K562 (cell line): ENCODE data around the gene MUSK. TPM values are rescaled to one million over a fixed set of nuclear protein-coding genes. Genes with fewer than 3 reads are reported as not detected.

Experiments used
- ATAC-seq: fragments of 200-7000 bp; cut with Tn5 transposase; 3 replicates; pipeline ENCODE4 v1.9.1; 2020; ENCODE audit warnings: moderate library complexity
- BruUV-seq: library from RNA; stranded (reverse); fragments of 400-500 nt; replicated peaks from 2 replicates; lab custom pipeline; 2021; lab: Mats Ljungman, UMichigan
- CTCF ChIA-PET: fragments of 300-600 bp; formaldehyde crosslinking; extraction: SDS; loops from one replicate; lab custom pipeline; 2021; ENCODE audit warnings: low intra/inter-chr PET ratio; lab: Yijun Ruan, JAX
- POLR2A ChIA-PET: fragments of 300-600, 350-650 bp; sonication (Branson Sonifier 250); formaldehyde crosslinking; extraction: SDS; loops from one replicate; lab custom pipeline; 2021; ENCODE audit warnings: antibody characterized with exemption, inconsistent platforms; lab: Yijun Ruan, JAX
- DNase-seq, 4 experiments: peaks; one replicate each; pipeline versions ENCODE4 v3.0.0 to v3.0.0-alpha.2; 2011 to 2018; ENCODE audit warnings: low spot score in 3 of 4, mixed read lengths in 3 of 4; ENCODE audit errors: extremely low read depth in 1 of 4
- FAIRE-seq: peaks from 2 replicates; lab custom pipeline; 2011; peaks lifted over from hg19 to GRCh38; lab: Jason Lieb, UNC
- H2AFZ ChIP-seq: 2 replicates; pipeline ENCODE4 v1.6.0; 2011; ENCODE audit warnings: low read depth, low read length, control low read depth, inconsistent platforms
- H3K27ac ChIP-seq: fragments of 200-600 bp; 3 replicates; pipeline ENCODE4 v1.8.0; 2011; ENCODE audit warnings: low read depth, mild to moderate bottlenecking, control low read depth, inconsistent platforms, low read length, moderate library complexity, mixed read lengths; ENCODE audit errors: extremely low read depth
- H3K27me3 ChIP-seq, 2 experiments: fragments of 300-600 bp in 1 of 2; 2 replicates in 1 of 2; 3 replicates in 1 of 2; pipeline versions ENCODE4 v1.6.0 to v1.8.0; 2011; ENCODE audit warnings: inconsistent platforms in 2 of 2, low read length in 2 of 2, mild to moderate bottlenecking in 1 of 2, mixed read lengths in 1 of 2, moderate library complexity in 1 of 2; ENCODE audit not compliant: control insufficient read depth in 2 of 2, insufficient read depth in 2 of 2
- H3K36me3 ChIP-seq: fragments of 300-600 bp; 3 replicates; pipeline ENCODE4 v1.8.0; 2011; ENCODE audit warnings: mild to moderate bottlenecking, low read length, inconsistent platforms; ENCODE audit not compliant: control insufficient read depth, insufficient read depth
- H3K4me1 ChIP-seq, 2 experiments: fragments of 200-600 bp in 1 of 2; replicated peaks in 1 of 2; 2 replicates in 1 of 2; 3 replicates in 1 of 2; pipeline versions ENCODE4 v1.5.1 to v1.8.0; 2011; ENCODE audit warnings: inconsistent platforms in 2 of 2, low read length in 2 of 2, mild to moderate bottlenecking in 1 of 2, mixed read lengths in 1 of 2, moderate library complexity in 1 of 2; ENCODE audit not compliant: control insufficient read depth in 2 of 2, insufficient read depth in 2 of 2
- H3K4me2 ChIP-seq: 2 replicates; pipeline ENCODE4 v1.6.1; 2011; ENCODE audit warnings: low read length, control low read depth, inconsistent platforms, mixed read lengths; ENCODE audit not compliant: insufficient read depth
- H3K4me3 ChIP-seq: fragments of 200-600 bp; sonication (generic), shearing (Covaris generic); 2 replicates; pipeline ENCODE4 v1.5.1; 2016; ENCODE audit warnings: control low read depth, inconsistent platforms
- H3K79me2 ChIP-seq: fragments of 200-600 bp; 3 replicates; pipeline ENCODE4 v1.8.0; 2011; ENCODE audit warnings: low read length, inconsistent platforms; ENCODE audit not compliant: control insufficient read depth, insufficient read depth
- H3K9ac ChIP-seq, 2 experiments: 2 replicates each; pipeline versions ENCODE4 v1.6.0 to v1.6.1; 2011; ENCODE audit warnings: low read depth in 2 of 2, low read length in 2 of 2, control low read depth in 1 of 2, inconsistent platforms in 1 of 2, mild to moderate bottlenecking in 1 of 2, mixed read lengths in 1 of 2; ENCODE audit not compliant: insufficient read depth in 1 of 2
- H3K9me1 ChIP-seq: one replicate; pipeline ENCODE4 v1.6.0; 2011; ENCODE audit warnings: inconsistent platforms, mild to moderate bottlenecking, low read length, moderate library complexity; ENCODE audit not compliant: control insufficient read depth, insufficient read depth
- H3K9me3 ChIP-seq: replicated peaks from 2 replicates; pipeline ENCODE4 v1.5.1; 2011; ENCODE audit warnings: low read depth, low read length, inconsistent platforms; ENCODE audit not compliant: control insufficient read depth, insufficient read depth
- H4K20me1 ChIP-seq: replicated peaks from 2 replicates; pipeline ENCODE4 v1.6.1; 2011; ENCODE audit warnings: low read length, inconsistent platforms, mixed read lengths; ENCODE audit not compliant: control insufficient read depth, insufficient read depth
- DLX4 ChIP-seq: fragments of 250-450 bp; sonication (Bioruptor Pico); IDR thresholded peaks from 2 replicates; pipeline ENCODE4 v1.6.1; 2021; ENCODE audit warnings: mild to moderate bottlenecking
- SREBF1 ChIP-seq: fragments of 150-350 bp; IDR thresholded peaks from 2 replicates; pipeline ENCODE4 v1.6.1; 2014; ENCODE audit warnings: antibody characterized with exemption, low read depth, low read length, borderline replicate concordance
- TFE3 ChIP-seq: fragments of 450-650 bp; formaldehyde crosslinking; IDR thresholded peaks from 2 replicates; pipeline ENCODE4 v1.4.0; 2020; ENCODE audit warnings: mild to moderate bottlenecking, mixed read lengths
- TOE1 ChIP-seq, 2 experiments: fragments of 450-650 bp in 1 of 2; sonication (generic) in 1 of 2; formaldehyde crosslinking in 1 of 2; IDR thresholded peaks; 2 replicates each; pipeline versions ENCODE4 v1.7.1 to v1.8.0; 2016 to 2022; ENCODE audit warnings: borderline replicate concordance in 2 of 2, mild to moderate bottlenecking in 2 of 2, antibody characterized with exemption in 1 of 2, inconsistent platforms in 1 of 2, low read depth in 1 of 2, missing genetic modification reagents in 1 of 2, moderate library complexity in 1 of 2
- in situ Hi-C: fragments of 300-500 bp; cut with MboI; formaldehyde crosslinking; loops from 4 replicates; pipeline ENCODE4 v1.15.0; 2018; ENCODE audit warnings: inconsistent platforms, mixed read lengths
- intact Hi-C: fragments of 100-400 bp; cut with micrococcal nuclease; formaldehyde crosslinking; loops from 2 replicates; pipeline ENCODE4 v1.14.2; 2022
- polyA plus RNA-seq, 8 experiments: library from polyadenylated mRNA; depleted of rRNA in 4 of 8; stranded (reverse) in 5 of 8; unstranded in 3 of 8; fragments of >200 nt; fragmentation: Nextera tagmentation in 2 of 8; fragmentation: Illumina TruSeq in 1 of 8; extraction: Ambion mirVana in 2 of 8; extraction: Trizol in 1 of 8; gene quantifications; 2 replicates each; pipeline versions ENCODE4 v1.2.1 to v1.2.3, GENCODE V29; 2011 to 2014; ENCODE audit warnings: inconsistent platforms in 1 of 8, missing spikeins in 1 of 8
- total RNA-seq, 7 experiments: library from RNA; depleted of rRNA in 6 of 7; stranded (reverse); fragments of >200 nt in 6 of 7; fragmentation: Illumina TruSeq in 2 of 7; extraction: Trizol in 2 of 7; gene quantifications; 2 replicates each; pipeline versions ENCODE4 v1.2.1 to v1.2.3, GENCODE V29; 2011 to 2021; ENCODE audit warnings: low replicate concordance in 1 of 7

The MUSK gene
- total and polyA plus RNA-seq, 9 of the 15 experiments (the other 6 are each of a cell fraction or from before 2014, with no cell fraction given): not detected

GRCh38 chr9:110758201-110758600, 89.6 kb downstream of the MUSK start:
- Histone ChIP-seq H3K27ac (no peak overlapping the region), H3K36me3 (no peaks in the 10 kb centered on the region), H3K4me2 (no peak overlapping the region), H4K20me1 (no peaks in the 10 kb centered on the region), H3K79me2 (no peaks in the 10 kb centered on the region), H3K9me3 (no peaks in the 10 kb centered on the region), H3K4me3 (no peak overlapping the region), H3K9me1 (no peaks in the 10 kb centered on the region), H3K4me1 (no peaks in the 10 kb centered on the region), H2AFZ (no peak overlapping the region), H3K27me3 (no peaks in the 10 kb centered on the region), H3K9ac (no peak overlapping the region)
- intact Hi-C loops (no loop called here), in situ Hi-C loops (no loop called here)
- TF ChIP-seq DLX4 (CRISPR knock-in tag) (no peak), TOE1 (IDR thresholded peaks at IDR 0.05; ENCODE audit: borderline replicate concordance) (no peak), TOE1 (CRISPR knock-in tag; IDR thresholded peaks at IDR 0.05; ENCODE audit: borderline replicate concordance, low read depth) (no peak), TFE3 (CRISPR knock-in tag) (no peak), SREBF1 (no peak)
- POLR2A ChIA-PET: no interaction called here
- CTCF ChIA-PET: no interaction called here
- FAIRE-seq: no peak
- ATAC-seq: no peak
- BruUV-seq: no TSS peak
- DNase-seq: no peak
